Endothelial cell of umbilical vein (primary cell): Measurements from ENCODE around the gene TEAD4. TPM values are rescaled to one million over a fixed set of nuclear protein-coding genes. Genes with fewer than 3 reads are reported as not detected.

ENCODE experiments used
- BruUV-seq: library from RNA; stranded (reverse); fragments of 400-500 nt; replicated peaks from 2 replicates; lab custom pipeline; 2021; lab: Mats Ljungman, UMichigan
- CTCF ChIA-PET: fragments of 300-600, 350-600 bp; sonication (Branson Sonifier 250); formaldehyde crosslinking; loops from one replicate; lab custom pipeline; 2021; ENCODE audit warnings: antibody characterized with exemption, inconsistent platforms; lab: Charles Lee
- POLR2A ChIA-PET: fragments of 300-600, 350-600 bp; sonication (Branson Sonifier 250); formaldehyde crosslinking; loops from one replicate; lab custom pipeline; 2021; ENCODE audit warnings: antibody characterized with exemption, inconsistent platforms; lab: Charles Lee
- DNase-seq: peaks from one replicate; pipeline ENCODE4 v3.0.0-alpha.2; 2011; ENCODE audit warnings: low read depth, low spot score
- FAIRE-seq: peaks from 2 replicates; lab custom pipeline; 2011; peaks lifted over from hg19 to GRCh38; lab: Jason Lieb, UNC
- H2AFZ ChIP-seq: 2 replicates; pipeline ENCODE4 v1.6.0; 2012; ENCODE audit warnings: low read depth, low read length, control low read depth, inconsistent platforms
- H3K27ac ChIP-seq: 2 replicates; pipeline ENCODE4 v1.5.1; 2011; ENCODE audit warnings: low read depth, mild to moderate bottlenecking, control low read depth, low read length, moderate library complexity; ENCODE audit not compliant: insufficient read depth
- H3K27me3 ChIP-seq, 2 experiments: 2 replicates each; pipeline versions ENCODE4 v1.6.0 to v1.6.1; 2011; ENCODE audit warnings: low read length in 2 of 2, mixed read lengths in 1 of 2; ENCODE audit not compliant: control insufficient read depth in 2 of 2, insufficient read depth in 2 of 2
- H3K36me3 ChIP-seq, 2 experiments: 2 replicates in 1 of 2; 3 replicates in 1 of 2; pipeline ENCODE4 v1.5.1; 2011; ENCODE audit warnings: low read length in 2 of 2, mild to moderate bottlenecking in 1 of 2, moderate library complexity in 1 of 2; ENCODE audit not compliant: control insufficient read depth in 2 of 2, insufficient read depth in 2 of 2; ENCODE audit errors: extremely low read depth in 1 of 2
- H3K4me1 ChIP-seq: 3 replicates; pipeline ENCODE4 v1.5.1; 2011; ENCODE audit warnings: mild to moderate bottlenecking, low read length; ENCODE audit not compliant: control insufficient read depth, insufficient read depth; ENCODE audit errors: extremely low read depth
- H3K4me2 ChIP-seq: 2 replicates; pipeline ENCODE4 v1.6.1; 2011; ENCODE audit warnings: low read length, control low read depth, mixed read lengths; ENCODE audit not compliant: insufficient read depth
- H3K4me3 ChIP-seq, 3 experiments: fragments of 200-600 bp in 1 of 3; sonication (generic), shearing (Covaris generic) in 1 of 3; replicated peaks in 1 of 3; 2 replicates each; pipeline ENCODE4 v1.5.1; 2011 to 2016; ENCODE audit warnings: control low read depth in 3 of 3, low read length in 3 of 3, mild to moderate bottlenecking in 2 of 3, inconsistent platforms in 1 of 3, low read depth in 1 of 3, moderate library complexity in 1 of 3; ENCODE audit not compliant: insufficient read depth in 1 of 3
- H3K79me2 ChIP-seq: 2 replicates; pipeline ENCODE4 v1.6.0; 2012; ENCODE audit warnings: low read length, inconsistent platforms; ENCODE audit not compliant: control insufficient read depth, insufficient read depth
- H3K9ac ChIP-seq: replicated peaks from 2 replicates; pipeline ENCODE3; 2011; ENCODE audit warnings: low read length, control low read depth; ENCODE audit not compliant: insufficient read depth; ENCODE audit errors: extremely low read depth
- H3K9me1 ChIP-seq: replicated peaks from 3 replicates; pipeline ENCODE4 v1.6.0; 2011; ENCODE audit warnings: mild to moderate bottlenecking, low read length; ENCODE audit not compliant: control insufficient read depth, insufficient read depth; ENCODE audit errors: extremely low read depth
- H3K9me3 ChIP-seq: replicated peaks from 2 replicates; pipeline ENCODE4 v1.5.1; 2012; ENCODE audit warnings: low read length, inconsistent platforms; ENCODE audit not compliant: control insufficient read depth, insufficient read depth
- H4K20me1 ChIP-seq: replicated peaks from 2 replicates; pipeline ENCODE3; 2011; ENCODE audit warnings: mild to moderate bottlenecking, low read length; ENCODE audit not compliant: control insufficient read depth, insufficient read depth; ENCODE audit errors: extremely low read depth
- CTCF ChIP-seq, 2 donors: IDR thresholded peaks; 1 replicate in 1 of 2; 2 replicates in 1 of 2; pipeline ENCODE4 v1.5.1; 2011; ENCODE audit warnings: low read length in 2 of 2, mild to moderate bottlenecking in 2 of 2, moderate library complexity in 2 of 2, control low read depth in 1 of 2, inconsistent platforms in 1 of 2, low read depth in 1 of 2; ENCODE audit not compliant: insufficient read depth in 1 of 2; ENCODE audit errors: extremely low read depth in 1 of 2
- EZH2 ChIP-seq: IDR thresholded peaks from 2 replicates; pipeline ENCODE4 v1.6.1; 2012; ENCODE audit warnings: borderline replicate concordance, low read depth, mild to moderate bottlenecking, moderate library complexity, low read length, inconsistent platforms; ENCODE audit not compliant: severe bottlenecking
- FOS ChIP-seq: IDR thresholded peaks from 2 replicates; pipeline ENCODE4 v1.6.1; 2011; ENCODE audit warnings: mild to moderate bottlenecking, low read length, moderate library complexity, borderline replicate concordance; ENCODE audit not compliant: insufficient read depth
- GATA2 ChIP-seq: IDR thresholded peaks from 2 replicates; pipeline ENCODE4 v1.7.0; 2011; ENCODE audit warnings: low read depth, mild to moderate bottlenecking, moderate library complexity, mixed read lengths, low read length; ENCODE audit not compliant: insufficient read length, insufficient read depth
- JUN ChIP-seq: IDR thresholded peaks from 2 replicates; pipeline ENCODE4 v1.6.1; 2011; ENCODE audit warnings: borderline replicate concordance, low read depth; ENCODE audit not compliant: insufficient read length, insufficient read depth
- MAX ChIP-seq: IDR thresholded peaks from 2 replicates; pipeline ENCODE4 v1.6.1; 2011; ENCODE audit not compliant: insufficient read depth, insufficient read length
- MYC ChIP-seq: IDR thresholded peaks from one replicate; pipeline ENCODE4 v1.6.1; 2011; ENCODE audit warnings: mild to moderate bottlenecking, low read depth, low read length
- POLR2A ChIP-seq: IDR thresholded peaks from 2 replicates; pipeline ENCODE4 v1.6.1; 2012; ENCODE audit warnings: low read depth, mild to moderate bottlenecking, control low read depth, low read length
- POLR2AphosphoS5 ChIP-seq: IDR thresholded peaks from 2 replicates; pipeline ENCODE4 v1.6.1; 2012; ENCODE audit warnings: low read depth, mild to moderate bottlenecking, control low read depth, low read length, moderate library complexity; ENCODE audit not compliant: insufficient read depth
- dilution Hi-C: fragments of 300-500 bp; cut with MboI; formaldehyde crosslinking; loops from one replicate; pipeline ENCODE4 v1.15.0; 2019; ENCODE audit warnings: low sequenced_read_pairs; ENCODE audit not compliant: extremely low pct_ligation_motif_present
- intact Hi-C: fragments of 100-400 bp; cut with micrococcal nuclease; formaldehyde crosslinking; loops from one replicate; pipeline ENCODE4 v1.10.0; 2022
- polyA plus RNA-seq, 4 experiments: library from polyadenylated mRNA; depleted of rRNA in 3 of 4; stranded (reverse) in 3 of 4; unstranded in 1 of 4; fragments of >200 nt; gene quantifications; 2 replicates each; pipeline versions ENCODE4 v1.2.1 to v1.2.3, GENCODE V29; 2011 to 2012; ENCODE audit warnings: missing spikeins in 1 of 4
- total RNA-seq: library from RNA; stranded (reverse); gene quantifications from 2 replicates; pipeline ENCODE4 v1.2.3, GENCODE V29; 2021

TEAD4 gene
- total and polyA plus RNA-seq, 2 donors (not counting 3 experiments of a cell fraction or from before 2014, with no cell fraction given), result 34.4 to 46.0 TPM

- no peaks in the 10 kb centered on the region for H3K27me3 ChIP-seq
- intact Hi-C loops (loop anchor here (2.0 to 5.0 kb wide), 2 partner anchors 17 to 90 kb away; no protein-coding TSS in a partner anchor), dilution Hi-C loops (no loop called here)
- no peak overlapping the region for H3K4me3 ChIP-seq
- H2AFZ ChIP-seq, result no peak overlapping the region
- DNase-seq (no peak), FAIRE-seq (no peak)
- no peak overlapping the region for H3K4me2 ChIP-seq
- no peak overlapping the region for H3K9ac ChIP-seq
- BruUV-seq, result no TSS peak
- no peaks in the 10 kb centered on the region for H3K79me2 ChIP-seq
- TF ChIP-seq POLR2A, result no peak
- TF ChIP-seq POLR2AphosphoS5, result no peak
- TF ChIP-seq MAX, result no peak
- TF ChIP-seq GATA2, result no peak
- no peak for TF ChIP-seq EZH2
- no peak for TF ChIP-seq JUN
- no peak for TF ChIP-seq MYC
- no peak for TF ChIP-seq CTCF (IDR thresholded peaks at IDR 0.05; ENCODE audit: extremely low read depth in 1 of 2, insufficient read depth in 1 of 2, low read depth in 1 of 2, low read length in 2 of 2)
- no peak for TF ChIP-seq FOS
- CTCF ChIA-PET, result interaction anchor here (1.2 to 5.5 kb wide), 3 partner anchors 9 to 178 kb away, joined by 7 to 91 read pairs (median 38); no protein-coding TSS in a partner anchor
- no peaks in the 10 kb centered on the region for H3K9me3 ChIP-seq
- peak overlapping the region; percentile 55 for H3K27ac ChIP-seq
- POLR2A ChIA-PET, result no interaction called here
- H3K4me1 ChIP-seq, result peaks cover 21% of the 10 kb centered on the region
- no peaks in the 10 kb centered on the region for H4K20me1 ChIP-seq
- H3K36me3 ChIP-seq, result peaks cover 2% of the 10 kb centered on the region in 2 experiments
- no peaks in the 10 kb centered on the region for H3K9me1 ChIP-seq
Measured at GRCh38 chr12:3032161-3032560, 73.0 kb downstream of the TEAD4 start.
